ENCODE results near the gene RUBCN. TPM values are rescaled to one million over a fixed set of nuclear protein-coding genes. Genes with fewer than 3 reads are reported as not detected.

Gene RUBCN
- polyA plus RNA-seq, 1 donor (not counting 4 experiments of a cell fraction or from before 2014, with no cell fraction given) = 8.9 TPM

- Histone ChIP-seq H3K9me3 (ENCODE audit: control insufficient read depth, low read depth, low read length) (no peaks in the 10 kb centered on the region), H3K27ac (ENCODE audit: control insufficient read depth, insufficient read depth, low read length) (no peak overlapping the region), H3K4me3 (ENCODE audit: control insufficient read depth in 2 of 3, extremely low read depth in 1 of 3, insufficient read depth in 2 of 3, low read depth in 1 of 3, low read length in 3 of 3) (no peak overlapping the region), H4K20me1 (ENCODE audit: control insufficient read depth, extremely low read depth, insufficient read depth, low read length) (no peaks in the 10 kb centered on the region), H2AFZ (ENCODE audit: control insufficient read depth, low read length) (no peak overlapping the region), H3K9me1 (ENCODE audit: control insufficient read depth, extremely low read depth, insufficient read depth, low read length) (no peaks in the 10 kb centered on the region), H3K4me2 (ENCODE audit: control insufficient read depth, extremely low read depth, insufficient read depth, low read depth, low read length) (no peak overlapping the region), H3K9ac (ENCODE audit: control insufficient read depth, extremely low read depth, insufficient read depth, low read length) (no peak overlapping the region), H3K27me3 (ENCODE audit: control insufficient read depth, extremely low read depth, insufficient read depth, low read length) (no peaks in the 10 kb centered on the region), H3K79me2 (ENCODE audit: control insufficient read depth, insufficient read depth, low read length) (no peaks in the 10 kb centered on the region), H3K36me3 (ENCODE audit: control insufficient read depth in 2 of 2, extremely low read depth in 1 of 2, insufficient read depth in 2 of 2, low read length in 2 of 2) (peaks cover 18 to 42% of the 10 kb centered on the region in 2 experiments), H3K4me1 (ENCODE audit: control insufficient read depth, extremely low read depth, insufficient read depth, low read length) (no peaks in the 10 kb centered on the region)
- DNase-seq (ENCODE audit: low read depth, low spot score) = no peak
- TF ChIP-seq EZH2 (IDR thresholded peaks at IDR 0.05; ENCODE audit: low read length) (no peak), CTCF (optimal IDR thresholded peaks at IDR 0.05 in 1 of 3, IDR thresholded peaks at IDR 0.05 in 1 of 3, conservative IDR thresholded peaks at IDR 0.05 in 1 of 3; ENCODE audit: extremely low read depth in 1 of 3, insufficient read depth in 2 of 3, low read length in 3 of 3) (no peak)
- dilution Hi-C loops (cut with MboI; ENCODE audit: extremely low pct_ligation_motif_present, low sequenced_read_pairs) = no loop called here
- no peak for FAIRE-seq
These were observed 34.9 kb downstream of the RUBCN start for GRCh38 chr3:197701841-197702240.

- FAIRE-seq (no peak), DNase-seq (ENCODE audit: low read depth, low spot score) (no peak)
- H2AFZ ChIP-seq (ENCODE audit: control insufficient read depth, low read length) = no peak overlapping the region
- H4K20me1 ChIP-seq (ENCODE audit: control insufficient read depth, extremely low read depth, insufficient read depth, low read length) = no peaks in the 10 kb centered on the region
- no peaks in the 10 kb centered on the region for H3K4me1 ChIP-seq (ENCODE audit: control insufficient read depth, extremely low read depth, insufficient read depth, low read length)
- no peak overlapping the region for H3K4me2 ChIP-seq (ENCODE audit: control insufficient read depth, extremely low read depth, insufficient read depth, low read depth, low read length)
- no peak overlapping the region for H3K27ac ChIP-seq (ENCODE audit: control insufficient read depth, insufficient read depth, low read length)
- TF ChIP-seq EZH2 (IDR thresholded peaks at IDR 0.05; ENCODE audit: low read length) = no peak
- TF ChIP-seq CTCF (optimal IDR thresholded peaks at IDR 0.05 in 1 of 3, IDR thresholded peaks at IDR 0.05 in 1 of 3, conservative IDR thresholded peaks at IDR 0.05 in 1 of 3; ENCODE audit: extremely low read depth in 1 of 3, insufficient read depth in 2 of 3, low read length in 3 of 3) = no peak
- no peak overlapping the region for H3K4me3 ChIP-seq (ENCODE audit: control insufficient read depth in 2 of 3, extremely low read depth in 1 of 3, insufficient read depth in 2 of 3, low read depth in 1 of 3, low read length in 3 of 3)
- H3K27me3 ChIP-seq (ENCODE audit: control insufficient read depth, extremely low read depth, insufficient read depth, low read length) = no peaks in the 10 kb centered on the region
- no peaks in the 10 kb centered on the region for H3K9me3 ChIP-seq (ENCODE audit: control insufficient read depth, low read depth, low read length)
- H3K36me3 ChIP-seq (ENCODE audit: control insufficient read depth in 2 of 2, extremely low read depth in 1 of 2, insufficient read depth in 2 of 2, low read length in 2 of 2) = peaks cover 29 to 47% of the 10 kb centered on the region in 2 experiments
- H3K9ac ChIP-seq (ENCODE audit: control insufficient read depth, extremely low read depth, insufficient read depth, low read length) = no peak overlapping the region
- dilution Hi-C loops (cut with MboI; ENCODE audit: extremely low pct_ligation_motif_present, low sequenced_read_pairs) = no loop called here
- no peaks in the 10 kb centered on the region for H3K79me2 ChIP-seq (ENCODE audit: control insufficient read depth, insufficient read depth, low read length)
- no peaks in the 10 kb centered on the region for H3K9me1 ChIP-seq (ENCODE audit: control insufficient read depth, extremely low read depth, insufficient read depth, low read length)
These were observed 36.6 kb downstream of the RUBCN start for GRCh38 chr3:197700095-197700494.
